Measurements from ENCODE around the gene FUT7.

GRCh38 chr9:137080260-137081122, 48.6 kb upstream of the FUT7 start:
- no peak for TF ChIP-seq CTCF (IDR thresholded peaks at IDR 0.05)
- TF ChIP-seq POLR2A (IDR thresholded peaks at IDR 0.05), result no peak
- TF ChIP-seq EP300 (IDR thresholded peaks at IDR 0.05), result no peak
- TF ChIP-seq POLR2AphosphoS5 (IDR thresholded peaks at IDR 0.05), result no peak
